HepG2 (cell line): Measurements from ENCODE around the gene DNAJC11. TPM values are rescaled to one million over a fixed set of nuclear protein-coding genes. Genes with fewer than 3 reads are reported as not detected.

ENCODE experiments used
- FOSL1 ChIP-seq: sonication (generic); formaldehyde crosslinking; IDR thresholded peaks from 2 replicates; pipeline ENCODE4 v1.9.0; 2021; ENCODE audit warnings: missing genetic modification reagents, borderline replicate concordance
- ZSCAN20 ChIP-seq: sonication (generic); formaldehyde crosslinking; IDR thresholded peaks from 2 replicates; pipeline ENCODE4 v1.4.0; 2020; ENCODE audit warnings: missing genetic modification reagents, mild to moderate bottlenecking, borderline replicate concordance
- polyA plus RNA-seq, 8 experiments: library from polyadenylated mRNA; depleted of rRNA in 3 of 8; stranded (reverse) in 7 of 8; unstranded in 1 of 8; fragments of >200 nt; fragmentation: Illumina TruSeq in 4 of 8; extraction: Trizol in 4 of 8; gene quantifications; 2 replicates each; pipeline versions ENCODE4 v1.2.1 to v1.2.3, GENCODE V29; 2011 to 2016; ENCODE audit warnings: low read depth in 4 of 8, missing spikeins in 1 of 8, mixed read lengths in 1 of 8; ENCODE audit not compliant: insufficient read depth in 1 of 8
- total RNA-seq, 5 experiments: library from RNA; depleted of rRNA; stranded (reverse); fragments of >200 nt; fragmentation: Illumina TruSeq; extraction: Trizol; gene quantifications; 2 replicates each; pipeline ENCODE4 v1.2.3, GENCODE V29; 2016; ENCODE audit warnings: low read depth in 1 of 5
- TF ChIP-seq, protein P1 (sequence below): sonication (generic); formaldehyde crosslinking; IDR thresholded peaks from 2 replicates; pipeline ENCODE4 v1.5.1; 2020; ENCODE audit warnings: mild to moderate bottlenecking, missing genetic modification reagents, borderline replicate concordance
- TF ChIP-seq, protein P2 (sequence below): sonication (generic); formaldehyde crosslinking; IDR thresholded peaks from 2 replicates; pipeline ENCODE4 v1.4.0; 2020; ENCODE audit warnings: missing genetic modification reagents

DNAJC11 gene
- total and polyA plus RNA-seq, 2 of the 13 experiments (the other 11 are each of a cell fraction or from before 2014, with no cell fraction given), result 25.1 to 47.6 TPM

DNA sequence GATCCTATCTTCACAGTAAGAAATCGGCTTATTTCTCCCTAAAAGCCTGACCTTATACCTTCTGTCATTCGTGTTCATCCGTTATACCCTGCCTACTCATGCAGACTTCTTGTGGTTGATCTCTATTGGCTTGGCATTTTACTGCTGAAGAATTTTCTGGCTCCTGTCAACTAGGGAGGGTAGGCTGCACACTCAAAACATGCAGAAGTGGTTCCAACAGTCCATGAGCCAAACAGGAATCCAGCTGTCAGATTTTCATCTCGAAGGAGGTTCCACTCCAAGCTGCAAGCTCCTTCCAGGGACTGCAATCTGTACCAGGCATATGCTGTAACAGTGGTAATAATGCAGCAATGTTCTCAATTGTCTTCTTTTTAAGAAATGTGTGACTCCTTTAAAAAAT, 10.1 kb downstream of the DNAJC11 start (continued):
- TF ChIP-seq, protein P1, sequence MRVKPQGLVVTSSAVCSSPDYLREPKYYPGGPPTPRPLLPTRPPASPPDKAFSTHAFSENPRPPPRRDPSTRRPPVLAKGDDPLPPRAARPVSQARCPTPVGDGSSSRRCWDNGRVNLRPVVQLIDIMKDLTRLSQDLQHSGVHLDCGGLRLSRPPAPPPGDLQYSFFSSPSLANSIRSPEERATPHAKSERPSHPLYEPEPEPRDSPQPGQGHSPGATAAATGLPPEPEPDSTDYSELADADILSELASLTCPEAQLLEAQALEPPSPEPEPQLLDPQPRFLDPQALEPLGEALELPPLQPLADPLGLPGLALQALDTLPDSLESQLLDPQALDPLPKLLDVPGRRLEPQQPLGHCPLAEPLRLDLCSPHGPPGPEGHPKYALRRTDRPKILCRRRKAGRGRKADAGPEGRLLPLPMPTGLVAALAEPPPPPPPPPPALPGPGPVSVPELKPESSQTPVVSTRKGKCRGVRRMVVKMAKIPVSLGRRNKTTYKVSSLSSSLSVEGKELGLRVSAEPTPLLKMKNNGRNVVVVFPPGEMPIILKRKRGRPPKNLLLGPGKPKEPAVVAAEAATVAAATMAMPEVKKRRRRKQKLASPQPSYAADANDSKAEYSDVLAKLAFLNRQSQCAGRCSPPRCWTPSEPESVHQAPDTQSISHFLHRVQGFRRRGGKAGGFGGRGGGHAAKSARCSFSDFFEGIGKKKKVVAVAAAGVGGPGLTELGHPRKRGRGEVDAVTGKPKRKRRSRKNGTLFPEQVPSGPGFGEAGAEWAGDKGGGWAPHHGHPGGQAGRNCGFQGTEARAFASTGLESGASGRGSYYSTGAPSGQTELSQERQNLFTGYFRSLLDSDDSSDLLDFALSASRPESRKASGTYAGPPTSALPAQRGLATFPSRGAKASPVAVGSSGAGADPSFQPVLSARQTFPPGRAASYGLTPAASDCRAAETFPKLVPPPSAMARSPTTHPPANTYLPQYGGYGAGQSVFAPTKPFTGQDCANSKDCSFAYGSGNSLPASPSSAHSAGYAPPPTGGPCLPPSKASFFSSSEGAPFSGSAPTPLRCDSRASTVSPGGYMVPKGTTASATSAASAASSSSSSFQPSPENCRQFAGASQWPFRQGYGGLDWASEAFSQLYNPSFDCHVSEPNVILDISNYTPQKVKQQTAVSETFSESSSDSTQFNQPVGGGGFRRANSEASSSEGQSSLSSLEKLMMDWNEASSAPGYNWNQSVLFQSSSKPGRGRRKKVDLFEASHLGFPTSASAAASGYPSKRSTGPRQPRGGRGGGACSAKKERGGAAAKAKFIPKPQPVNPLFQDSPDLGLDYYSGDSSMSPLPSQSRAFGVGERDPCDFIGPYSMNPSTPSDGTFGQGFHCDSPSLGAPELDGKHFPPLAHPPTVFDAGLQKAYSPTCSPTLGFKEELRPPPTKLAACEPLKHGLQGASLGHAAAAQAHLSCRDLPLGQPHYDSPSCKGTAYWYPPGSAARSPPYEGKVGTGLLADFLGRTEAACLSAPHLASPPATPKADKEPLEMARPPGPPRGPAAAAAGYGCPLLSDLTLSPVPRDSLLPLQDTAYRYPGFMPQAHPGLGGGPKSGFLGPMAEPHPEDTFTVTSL (CRISPR knock-in tag), result no peak
- TF ChIP-seq ZSCAN20 (CRISPR knock-in tag) (no peak), FOSL1 (CRISPR knock-in tag) (no peak)
- TF ChIP-seq, protein P2, sequence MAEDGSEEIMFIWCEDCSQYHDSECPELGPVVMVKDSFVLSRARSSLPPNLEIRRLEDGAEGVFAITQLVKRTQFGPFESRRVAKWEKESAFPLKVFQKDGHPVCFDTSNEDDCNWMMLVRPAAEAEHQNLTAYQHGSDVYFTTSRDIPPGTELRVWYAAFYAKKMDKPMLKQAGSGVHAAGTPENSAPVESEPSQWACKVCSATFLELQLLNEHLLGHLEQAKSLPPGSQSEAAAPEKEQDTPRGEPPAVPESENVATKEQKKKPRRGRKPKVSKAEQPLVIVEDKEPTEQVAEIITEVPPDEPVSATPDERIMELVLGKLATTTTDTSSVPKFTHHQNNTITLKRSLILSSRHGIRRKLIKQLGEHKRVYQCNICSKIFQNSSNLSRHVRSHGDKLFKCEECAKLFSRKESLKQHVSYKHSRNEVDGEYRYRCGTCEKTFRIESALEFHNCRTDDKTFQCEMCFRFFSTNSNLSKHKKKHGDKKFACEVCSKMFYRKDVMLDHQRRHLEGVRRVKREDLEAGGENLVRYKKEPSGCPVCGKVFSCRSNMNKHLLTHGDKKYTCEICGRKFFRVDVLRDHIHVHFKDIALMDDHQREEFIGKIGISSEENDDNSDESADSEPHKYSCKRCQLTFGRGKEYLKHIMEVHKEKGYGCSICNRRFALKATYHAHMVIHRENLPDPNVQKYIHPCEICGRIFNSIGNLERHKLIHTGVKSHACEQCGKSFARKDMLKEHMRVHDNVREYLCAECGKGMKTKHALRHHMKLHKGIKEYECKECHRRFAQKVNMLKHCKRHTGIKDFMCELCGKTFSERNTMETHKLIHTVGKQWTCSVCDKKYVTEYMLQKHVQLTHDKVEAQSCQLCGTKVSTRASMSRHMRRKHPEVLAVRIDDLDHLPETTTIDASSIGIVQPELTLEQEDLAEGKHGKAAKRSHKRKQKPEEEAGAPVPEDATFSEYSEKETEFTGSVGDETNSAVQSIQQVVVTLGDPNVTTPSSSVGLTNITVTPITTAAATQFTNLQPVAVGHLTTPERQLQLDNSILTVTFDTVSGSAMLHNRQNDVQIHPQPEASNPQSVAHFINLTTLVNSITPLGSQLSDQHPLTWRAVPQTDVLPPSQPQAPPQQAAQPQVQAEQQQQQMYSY (CRISPR knock-in tag), result no peak
- TF ChIP-seq, all 625 proteins: peak for 0
